Left ventricle myocardium inferior (tissue), 1 donor: ENCODE results near the gene PPP6R3. TPM values are rescaled to one million over a fixed set of nuclear protein-coding genes. Genes with fewer than 3 reads are reported as not detected.

Experiments used
- DNase-seq: peaks from one replicate; pipeline ENCODE4 v3.0.0-alpha.2; 2020
- H3K27ac ChIP-seq: fragments of 200-600 bp; replicated peaks from 2 replicates; pipeline ENCODE4 v1.8.0; 2021
- H3K27me3 ChIP-seq: fragments of 200-600 bp; 2 replicates; pipeline ENCODE4 v1.8.0; 2021; ENCODE audit warnings: low read depth
- H3K36me3 ChIP-seq: fragments of 200-600 bp; 2 replicates; pipeline ENCODE4 v1.8.0; 2021
- H3K4me1 ChIP-seq: fragments of 200-600 bp; 2 replicates; pipeline ENCODE4 v1.8.0; 2021
- H3K4me3 ChIP-seq: fragments of 200-600 bp; 2 replicates; pipeline ENCODE4 v1.8.0; 2021; ENCODE audit warnings: mild to moderate bottlenecking, moderate library complexity
- H3K9me3 ChIP-seq: fragments of 200-600 bp; replicated peaks from 2 replicates; pipeline ENCODE4 v1.8.0; 2021
- CTCF ChIP-seq: fragments of 200-600 bp; IDR thresholded peaks from 2 replicates; pipeline ENCODE4 v1.8.0; 2021; ENCODE audit warnings: antibody characterized with exemption, mild to moderate bottlenecking, borderline replicate concordance
- intact Hi-C: fragments of 100-400 bp; cut with micrococcal nuclease; formaldehyde crosslinking; loops from one replicate; pipeline ENCODE4 v1.11.0; 2022
- total RNA-seq: library from RNA; stranded (reverse); fragmentation: NEBNext Ultra II Directional; extraction: Animal tissue kit (Norgen Biotek cat#: 25700); gene quantifications from one replicate; pipeline ENCODE4 v1.2.1, GENCODE V29; 2021
- donor health status: DM: no; HTN: yes; CAD: no; lungs with severe emphysema.

PPP6R3 gene
- total RNA-seq, 1 donor from 2014 or later, result 78.8 TPM

GRCh38 chr11:68495220-68495729 lies 34.7 kb downstream of the PPP6R3 start:
- intact Hi-C loops, result no loop called here
- no peaks in the 10 kb centered on the region for H3K27me3 ChIP-seq
- H3K4me3 ChIP-seq, result no peak overlapping the region
- no peak for DNase-seq
- no peaks in the 10 kb centered on the region for H3K36me3 ChIP-seq
- H3K9me3 ChIP-seq, result no peaks in the 10 kb centered on the region
- TF ChIP-seq CTCF, result no peak
- peaks cover 77% of the 10 kb centered on the region for H3K4me1 ChIP-seq
- H3K27ac ChIP-seq, result no peak overlapping the region

- no peak overlapping the region for H3K27ac ChIP-seq
Measured at GRCh38 chr11:68495872-68496271, 35.3 kb downstream of the PPP6R3 start.

GRCh38 chr11:68497761-68498160 lies 37.2 kb downstream of the PPP6R3 start:
- no peak overlapping the region for H3K27ac ChIP-seq
- H3K4me3 ChIP-seq, result no peak overlapping the region
- intact Hi-C loops, result no loop called here
- H3K4me1 ChIP-seq, result peaks cover 81% of the 10 kb centered on the region
- TF ChIP-seq CTCF, result no peak
- no peak for DNase-seq
- no peaks in the 10 kb centered on the region for H3K27me3 ChIP-seq
- no peaks in the 10 kb centered on the region for H3K36me3 ChIP-seq
- H3K9me3 ChIP-seq, result no peaks in the 10 kb centered on the region

More at GRCh38 chr11:68495872-68496271, 35.3 kb downstream of the PPP6R3 start:
- no peak for TF ChIP-seq CTCF
- Histone ChIP-seq H3K4me1 (peaks cover 77% of the 10 kb centered on the region), H3K36me3 (no peaks in the 10 kb centered on the region), H3K9me3 (no peaks in the 10 kb centered on the region), H3K27me3 (no peaks in the 10 kb centered on the region), H3K4me3 (no peak overlapping the region)
- intact Hi-C loops, result no loop called here
- DNase-seq, result no peak

GRCh38 chr11:68498321-68498720 lies 37.8 kb downstream of the PPP6R3 start:
- intact Hi-C loops, result no loop called here
- Histone ChIP-seq H3K27me3 (no peaks in the 10 kb centered on the region), H3K4me3 (no peak overlapping the region), H3K36me3 (no peaks in the 10 kb centered on the region), H3K4me1 (peaks cover 82% of the 10 kb centered on the region), H3K9me3 (no peaks in the 10 kb centered on the region), H3K27ac (no peak overlapping the region)
- no peak for TF ChIP-seq CTCF
- no peak for DNase-seq

- H3K4me1 ChIP-seq, result peaks cover 91% of the 10 kb centered on the region
- H3K27ac ChIP-seq, result no peak overlapping the region
- intact Hi-C loops, result no loop called here
- no peaks in the 10 kb centered on the region for H3K27me3 ChIP-seq
- H3K4me3 ChIP-seq, result no peak overlapping the region
- DNase-seq, result no peak
- no peaks in the 10 kb centered on the region for H3K9me3 ChIP-seq
- no peaks in the 10 kb centered on the region for H3K36me3 ChIP-seq
- TF ChIP-seq CTCF, result no peak
Measured at GRCh38 chr11:68498903-68499883, 38.6 kb downstream of the PPP6R3 start.
